HG02763 (cell line): ENCODE measurements around the gene DNAJB13.
"Not testable (repeated sequence)": the region's sequence is repeated elsewhere in the genome, so short reads cannot be mapped to it uniquely, and the experiment has no call there.

ENCODE experiments used
- ATAC-seq: cut with Tn5 transposase; IDR thresholded peaks from one replicate; pipeline ENCODE4 v1.9.1; 2021; ENCODE audit warnings: mild to moderate bottlenecking, moderate library complexity; ENCODE audit not compliant: unreplicated experiment

Gene DNAJB13

DNA sequence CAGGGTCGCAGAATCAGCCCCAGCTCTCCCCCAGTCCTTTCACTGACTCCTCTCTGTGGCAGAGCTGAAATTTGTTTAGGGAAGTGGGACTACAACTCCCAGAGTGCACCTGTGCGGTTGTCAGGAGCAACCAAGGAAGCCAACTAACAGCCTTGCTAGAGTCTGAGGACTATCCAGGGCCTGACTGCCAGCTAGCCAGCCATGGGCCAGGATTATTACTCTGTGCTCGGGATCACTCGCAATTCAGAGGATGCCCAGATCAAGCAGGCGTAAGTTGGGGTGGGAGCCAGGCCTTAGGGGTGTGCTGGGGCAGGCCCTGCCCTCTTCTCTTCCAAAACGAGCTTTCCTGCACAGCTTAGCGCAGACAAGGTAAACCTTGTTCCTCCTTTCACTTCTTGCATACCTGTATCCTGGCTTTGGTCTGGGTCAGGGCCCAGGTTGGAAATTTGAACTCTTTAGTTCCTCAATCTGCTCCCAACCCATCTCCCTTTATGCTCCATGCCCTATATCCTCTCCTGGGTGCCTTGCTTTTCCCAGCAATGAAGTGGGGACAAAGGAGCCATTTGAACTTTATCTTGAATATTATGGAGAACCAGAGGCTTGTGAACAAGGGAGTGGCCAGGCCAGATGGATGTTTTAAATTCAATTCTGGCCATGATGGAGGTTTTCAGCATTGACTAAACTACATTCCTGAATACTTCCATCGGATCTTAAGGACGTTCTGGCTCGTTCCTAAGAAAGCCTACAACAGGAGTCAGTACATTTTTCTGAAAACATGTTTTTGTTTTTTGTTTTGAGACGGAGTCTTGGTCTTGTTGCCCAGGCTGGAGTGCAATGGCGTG, at the start of gene DNAJB13:
DNAJB13 (plus strand) TSS at position 158 of the 842 bp plus-strand sequence; CDS start at position 202, 44 bp downstream.
- ATAC-seq = peak; percentile 70

GRCh38 chr11:73902303-73902702, 48.5 kb upstream of the DNAJB13 start:
- ATAC-seq = no peak

GRCh38 chr11:73907191-73907590, 43.6 kb upstream of the DNAJB13 start:
- no peak for ATAC-seq

- ATAC-seq = no peak
Observed at GRCh38 chr11:73912026-73912425, 38.8 kb upstream of the DNAJB13 start.

DNA sequence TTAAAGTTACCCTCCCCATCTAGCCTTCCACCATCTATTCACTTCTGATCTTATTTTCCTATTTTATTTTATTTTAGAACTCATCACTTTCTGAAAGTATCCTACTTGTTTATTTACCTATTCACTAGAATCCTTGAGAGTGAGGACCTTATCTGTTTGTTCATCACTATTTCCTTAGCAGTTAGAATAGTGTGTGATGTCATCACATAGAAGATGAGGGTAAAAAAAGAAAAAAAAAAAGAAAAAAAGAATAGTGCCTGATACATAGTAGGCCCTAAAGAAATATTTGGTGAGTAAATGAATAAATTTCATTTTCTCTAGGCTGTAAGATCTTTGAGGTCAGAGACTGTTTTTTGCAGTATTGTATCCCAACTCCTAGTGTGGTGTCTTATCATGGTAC, 37.4 kb upstream of the DNAJB13 start:
- ATAC-seq = no peak

GRCh38 chr11:73914284-73914683, 36.5 kb upstream of the DNAJB13 start:
- ATAC-seq = no peak

GRCh38 chr11:73916435-73916834, 34.4 kb upstream of the DNAJB13 start:
- no peak for ATAC-seq

- no peak for ATAC-seq
Observed at GRCh38 chr11:73921180-73921579, 29.6 kb upstream of the DNAJB13 start.

DNA sequence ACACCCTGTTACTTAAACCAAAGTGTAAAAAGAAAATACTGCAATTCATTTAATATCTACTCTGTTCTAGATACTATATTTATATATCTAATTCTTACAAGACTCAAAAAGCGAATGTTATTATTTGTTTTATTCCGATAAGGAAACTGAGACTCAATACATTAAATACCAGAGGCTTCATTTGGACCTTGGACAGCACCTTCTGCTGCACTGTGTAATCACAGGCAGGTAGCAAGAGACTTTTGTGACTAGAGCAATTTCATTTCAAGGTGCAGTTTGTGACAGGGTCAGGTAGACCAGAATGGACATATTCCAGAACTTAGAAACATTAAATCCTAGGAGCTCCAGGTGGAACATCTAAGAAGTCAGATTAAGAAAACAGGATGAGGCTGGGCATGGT, 21.4 kb upstream of the DNAJB13 start:
- no peak for ATAC-seq

- no peak for ATAC-seq
Observed at GRCh38 chr11:73931039-73931645, 19.7 kb upstream of the DNAJB13 start.

DNA sequence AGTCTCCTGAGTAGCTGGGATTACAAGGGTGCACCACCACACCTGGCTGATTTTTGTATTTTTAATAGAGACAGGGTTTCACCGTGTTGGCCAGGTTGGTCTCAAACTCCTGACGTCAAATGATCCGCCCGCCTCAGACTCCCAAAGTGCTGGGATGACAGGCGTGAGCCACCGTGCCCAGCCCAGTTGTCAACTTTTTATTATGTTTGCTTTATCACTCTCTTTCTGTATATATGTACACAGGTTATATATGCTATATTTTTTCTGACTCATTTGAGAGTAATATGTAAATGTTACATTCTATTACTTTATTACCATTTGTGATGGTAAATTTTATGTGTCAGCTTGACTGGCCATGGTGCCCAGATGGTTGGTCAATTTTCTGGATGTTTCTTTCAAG, 18.9 kb upstream of the DNAJB13 start:
- no peak for ATAC-seq

- no peak for ATAC-seq
Observed at GRCh38 chr11:73932781-73933180, 18.0 kb upstream of the DNAJB13 start.

GRCh38 chr11:73936047-73936446, 14.8 kb upstream of the DNAJB13 start:
- ATAC-seq = not testable (repeated sequence)

- no peak for ATAC-seq
Observed at GRCh38 chr11:73939096-73939495, 11.7 kb upstream of the DNAJB13 start.

DNA sequence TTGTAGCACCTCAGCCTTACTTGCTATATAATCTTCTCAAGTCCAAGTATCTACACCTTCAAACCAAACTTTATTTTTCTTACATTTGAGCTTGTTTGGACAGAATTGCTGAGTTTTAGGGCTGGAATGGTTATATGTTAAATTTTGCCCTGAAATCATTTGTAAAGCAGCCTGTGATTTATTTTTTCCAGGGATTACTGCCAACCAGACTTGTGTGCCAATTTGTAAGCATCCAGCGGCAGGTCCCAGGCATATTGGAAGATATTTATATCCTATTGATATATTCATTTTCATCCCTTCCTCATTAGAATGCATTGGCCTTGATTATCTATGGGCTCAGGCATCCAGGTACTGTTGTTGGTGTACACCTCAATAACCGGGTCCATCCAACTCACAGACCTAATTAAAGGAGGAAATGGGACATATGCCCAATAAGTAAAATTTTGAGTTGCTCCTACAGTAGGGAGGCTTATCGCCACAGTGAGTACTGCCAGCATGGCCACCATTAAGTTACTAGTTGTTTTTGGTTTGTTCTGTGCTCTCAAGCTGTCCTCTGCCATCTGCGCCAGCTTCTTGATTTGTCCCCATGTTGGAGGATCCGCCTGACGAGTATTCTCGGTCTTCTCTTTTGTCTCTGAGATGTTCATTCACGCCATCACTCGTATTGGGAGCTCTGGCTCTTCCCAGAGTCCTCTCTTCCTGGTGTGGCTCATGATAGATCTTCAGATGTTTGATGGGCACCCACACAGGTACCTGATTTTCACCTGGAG, 9.8 kb upstream of the DNAJB13 start:
- no peak for ATAC-seq

GRCh38 chr11:73942010-73942409, 8.8 kb upstream of the DNAJB13 start:
- no peak for ATAC-seq

GRCh38 chr11:73944085-73944484, 6.7 kb upstream of the DNAJB13 start:
- no peak for ATAC-seq

GRCh38 chr11:73944901-73945300, 5.9 kb upstream of the DNAJB13 start:
- ATAC-seq = no peak

DNA sequence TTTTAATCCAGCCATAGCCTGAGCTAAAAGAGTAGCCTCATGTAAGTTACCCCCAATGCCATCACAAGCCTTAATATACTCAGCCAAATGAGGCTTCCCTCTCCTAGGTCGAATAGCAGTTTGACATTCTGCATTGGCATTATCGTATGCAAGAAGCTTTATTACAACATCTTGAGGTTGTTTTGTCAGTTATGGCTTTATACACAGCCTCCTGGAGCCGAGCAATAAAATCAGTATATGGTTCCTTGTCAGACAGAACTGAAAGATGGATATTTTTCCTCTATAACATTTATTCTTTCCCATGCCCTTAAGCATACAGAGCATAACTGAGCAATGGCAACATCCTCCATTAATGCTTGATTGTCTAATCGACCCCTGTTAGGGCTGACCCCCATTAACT, 5.4 kb upstream of the DNAJB13 start:
- no peak for ATAC-seq

DNA sequence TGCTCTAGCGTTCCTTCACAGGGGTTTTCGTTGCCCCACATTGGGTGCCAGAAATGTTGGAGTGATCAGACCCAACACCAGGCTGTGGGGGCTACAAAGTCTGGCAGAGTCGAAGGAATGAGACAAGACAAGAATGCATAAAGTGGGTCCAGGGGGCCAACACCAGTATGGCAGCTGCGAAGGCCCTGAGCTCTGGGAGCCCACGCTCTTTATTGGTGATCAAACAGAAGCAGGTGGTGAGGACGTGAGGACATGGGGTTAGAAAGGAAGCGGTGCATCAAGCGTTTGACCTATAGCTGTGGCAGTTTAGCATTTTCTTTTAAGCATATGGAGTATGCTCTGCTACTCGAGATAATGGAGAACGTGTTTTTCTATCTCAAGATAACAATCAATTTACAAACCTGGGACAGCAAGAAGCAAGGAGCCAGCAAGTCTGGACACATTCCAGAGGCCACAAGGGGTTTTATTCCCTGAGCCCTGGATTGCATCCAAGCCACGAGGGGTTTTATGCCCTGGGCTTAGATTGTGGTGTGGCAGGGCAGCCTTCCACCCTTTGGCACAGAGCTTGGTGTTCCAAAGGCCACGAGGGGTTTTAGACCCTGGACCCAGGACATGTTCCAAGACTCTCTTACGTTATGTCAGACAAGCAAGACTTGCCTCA, 3.9 kb upstream of the DNAJB13 start:
- ATAC-seq = no peak

GRCh38 chr11:73949246-73949645, 1.6 kb upstream of the DNAJB13 start:
- no peak for ATAC-seq
